Right hindlimb (tissue), 1 donor: ENCODE results near the gene ADCY1.

Experiments
- DNase-seq: peaks from one replicate; pipeline ENCODE4 v3.0.0-alpha.2; 2018

ADCY1 gene

DNA sequence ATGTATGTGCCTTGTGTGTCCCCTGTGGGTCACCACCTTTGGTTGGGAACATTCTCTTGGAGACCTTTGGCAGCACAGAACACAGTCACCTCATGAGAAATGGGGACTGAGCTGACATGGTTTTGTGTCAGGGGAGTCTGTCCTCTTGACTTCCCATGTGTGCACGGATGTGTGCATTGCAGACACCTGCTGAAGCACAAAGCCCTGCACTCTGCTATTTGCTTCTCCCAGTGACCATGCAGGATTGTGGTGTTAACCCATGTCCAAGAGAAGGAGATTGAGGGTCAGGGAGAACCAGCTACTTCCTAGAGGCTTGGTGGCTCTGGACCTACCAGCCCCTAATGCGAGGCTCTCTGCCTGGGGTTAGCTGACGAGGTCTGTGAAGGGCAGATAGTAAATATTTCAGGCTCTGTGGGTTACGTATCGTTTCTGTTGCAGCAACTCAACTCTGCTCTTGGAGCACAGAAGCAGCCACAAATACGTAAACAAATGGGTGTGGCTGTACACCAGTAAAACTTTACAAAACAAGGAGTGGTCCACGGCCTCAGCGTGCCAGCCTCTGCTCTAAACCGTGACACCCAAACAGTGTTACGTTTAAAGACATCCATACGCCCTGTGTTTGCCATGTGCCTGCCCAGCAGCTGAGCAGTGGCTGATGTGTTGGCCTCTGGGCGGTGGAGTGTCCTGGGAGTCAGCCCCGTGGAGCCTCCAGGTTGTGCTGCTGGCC lies 51.7 kb downstream of the ADCY1 start:
- no peak for DNase-seq

DNA sequence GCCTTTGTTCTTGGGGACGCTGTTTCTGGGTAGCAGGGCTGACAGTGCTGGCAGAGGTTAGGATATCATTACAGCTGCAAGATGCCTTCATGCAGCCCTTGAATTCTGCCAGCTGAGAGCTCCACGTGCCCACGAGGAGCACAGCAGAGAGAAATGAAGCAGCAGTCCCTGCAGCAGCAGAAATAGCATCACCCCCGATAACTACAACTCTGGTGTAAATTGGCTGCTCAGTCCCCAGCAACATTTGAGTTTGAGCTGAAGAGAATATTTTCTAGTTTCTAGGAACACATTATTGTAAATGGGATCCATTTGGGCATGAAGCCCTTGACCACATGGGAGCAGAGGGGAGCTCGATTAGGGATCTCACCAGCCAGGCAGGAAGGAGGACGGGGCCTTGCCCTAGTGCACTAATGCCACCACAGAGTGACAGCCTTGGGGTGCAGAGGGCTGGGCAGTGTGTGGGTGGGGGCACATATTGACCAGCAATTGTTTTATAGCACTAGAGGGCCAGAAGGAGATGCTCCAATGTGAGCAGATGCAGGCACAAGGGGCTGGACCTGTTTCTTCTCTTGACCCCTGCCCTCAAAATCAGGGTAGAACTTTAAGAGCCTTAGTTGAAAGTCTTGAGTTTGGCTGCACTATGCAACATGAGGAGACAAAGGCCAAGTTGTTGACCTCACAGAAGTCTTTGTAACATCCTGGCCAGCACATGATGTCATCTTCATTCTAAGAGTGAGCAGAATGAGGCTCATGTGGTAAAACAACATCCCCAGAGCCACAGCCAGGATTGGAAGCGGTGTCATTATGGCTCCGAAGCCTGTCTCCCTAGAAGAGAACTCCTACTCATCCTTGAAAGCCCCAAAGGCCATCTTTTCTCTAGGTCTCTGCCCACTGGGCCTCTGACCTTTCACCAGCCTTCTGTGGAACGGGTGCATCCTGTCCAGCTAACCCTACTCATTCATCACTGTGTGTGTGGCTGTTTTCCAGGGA lies 52.6 kb downstream of the ADCY1 start:
- DNase-seq, result no peak

DNA sequence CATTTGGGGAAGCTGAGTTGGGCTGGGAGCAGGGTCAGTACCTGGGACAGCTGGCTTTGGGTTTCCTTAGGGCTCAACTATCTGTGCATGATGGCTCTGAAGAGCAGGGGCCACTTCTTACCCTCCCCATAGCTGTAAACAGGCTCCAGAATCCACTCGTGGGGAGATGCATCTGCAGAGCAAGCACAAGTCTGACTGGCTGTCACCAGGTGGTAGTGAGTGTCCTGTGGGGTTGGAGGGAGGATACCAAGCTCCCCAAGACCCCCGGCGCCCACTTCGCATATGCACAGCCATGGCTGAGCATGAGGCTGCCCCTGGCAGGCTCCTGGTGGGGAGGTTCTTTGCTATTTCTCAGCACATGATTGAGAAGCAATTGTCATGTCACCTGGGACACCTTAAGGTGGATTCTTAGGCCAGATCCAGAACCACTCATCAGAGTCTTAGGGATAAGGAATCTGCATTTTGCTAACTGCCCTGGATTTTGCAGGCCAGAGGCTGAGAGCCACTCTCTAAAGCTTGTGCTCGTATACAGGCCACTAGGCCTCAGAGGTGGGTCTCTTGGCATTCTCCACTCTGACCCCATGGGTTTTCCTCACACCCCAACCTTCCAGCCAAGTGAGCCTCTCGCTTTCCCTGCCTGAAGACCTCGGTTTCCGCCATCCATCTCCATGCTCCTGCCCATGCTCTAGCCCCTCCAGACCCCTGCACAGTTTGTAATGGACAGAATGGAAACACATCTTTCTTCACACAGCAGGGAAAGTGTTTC lies 53.7 kb downstream of the ADCY1 start:
- DNase-seq, result no peak

DNA sequence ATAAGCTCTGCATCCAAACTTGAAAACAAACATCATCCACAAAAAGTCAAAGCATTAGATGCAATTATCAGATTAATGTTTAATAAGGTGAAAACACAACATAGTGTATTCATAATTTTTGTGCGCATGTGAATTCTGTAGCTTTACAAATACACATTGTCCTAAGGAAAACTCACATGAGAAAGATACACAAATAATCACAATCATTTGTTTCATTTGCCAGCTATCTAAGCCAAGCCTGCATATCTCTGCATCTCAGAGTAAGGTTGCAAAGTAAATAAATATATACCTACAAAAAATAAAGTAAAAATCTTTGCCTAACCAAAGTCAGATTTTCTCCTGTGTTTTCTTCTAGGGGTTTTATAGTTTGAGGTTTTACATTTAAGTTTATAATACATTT lies 57.4 kb downstream of the ADCY1 start:
- no peak for DNase-seq

DNA sequence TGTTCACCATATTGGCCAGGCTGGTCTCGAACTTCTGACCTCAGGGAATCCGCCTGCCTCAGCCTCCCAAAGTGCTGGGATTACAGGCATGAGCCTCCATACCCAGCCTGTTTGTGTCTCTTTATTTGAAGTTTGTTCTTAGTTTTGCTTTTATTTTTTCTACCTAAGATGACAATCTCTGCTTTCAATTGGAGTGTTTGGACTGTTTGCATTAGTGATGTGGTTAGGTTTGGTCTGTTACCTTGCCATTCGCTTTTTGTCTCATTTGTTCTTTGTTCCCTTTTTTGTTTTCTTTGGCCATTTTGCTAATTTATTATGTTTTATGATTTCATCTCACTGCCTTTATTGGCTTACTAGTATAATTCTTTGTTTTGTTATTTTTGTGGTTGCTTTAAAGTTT lies 62.6 kb downstream of the ADCY1 start:
- no peak for DNase-seq

DNA sequence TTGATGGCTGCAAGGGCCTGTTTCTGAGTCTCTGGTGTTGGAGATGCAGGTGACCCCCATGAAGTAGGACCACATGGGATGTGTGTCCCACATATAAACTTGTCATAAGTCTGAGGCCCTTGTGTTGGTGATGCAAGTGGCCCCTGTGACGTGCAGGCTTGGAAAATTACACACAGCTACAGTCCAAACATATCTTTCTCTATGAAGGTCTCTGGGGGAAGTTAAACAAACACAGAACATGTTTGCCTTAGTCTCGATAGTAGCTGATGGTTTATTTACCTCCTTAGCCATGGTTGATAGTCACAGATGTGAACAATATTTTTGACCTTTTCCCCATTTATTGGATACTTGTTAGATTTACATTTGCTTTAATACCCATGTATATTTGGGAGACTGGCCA lies 64.7 kb downstream of the ADCY1 start:
- no peak for DNase-seq

DNA sequence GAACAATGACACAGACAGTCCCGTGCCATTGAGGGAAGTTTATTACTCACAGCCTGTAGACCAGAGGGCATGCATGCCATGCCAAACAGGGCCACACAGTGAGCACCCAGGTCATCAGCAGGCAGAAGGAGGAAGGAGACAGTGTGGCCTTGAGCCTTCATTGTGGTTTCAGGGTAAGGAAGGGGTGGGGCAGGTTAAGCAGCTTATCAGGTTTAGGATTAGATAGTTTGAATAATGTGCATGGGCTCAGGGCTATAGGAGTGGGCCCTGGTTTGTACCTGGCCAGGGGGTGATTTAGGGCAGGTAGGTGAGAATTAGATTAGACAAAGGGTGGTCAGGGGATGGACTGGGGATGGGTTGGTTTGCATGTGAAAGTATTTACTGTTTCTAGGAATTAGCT lies 67.9 kb downstream of the ADCY1 start:
- DNase-seq, result no peak

DNA sequence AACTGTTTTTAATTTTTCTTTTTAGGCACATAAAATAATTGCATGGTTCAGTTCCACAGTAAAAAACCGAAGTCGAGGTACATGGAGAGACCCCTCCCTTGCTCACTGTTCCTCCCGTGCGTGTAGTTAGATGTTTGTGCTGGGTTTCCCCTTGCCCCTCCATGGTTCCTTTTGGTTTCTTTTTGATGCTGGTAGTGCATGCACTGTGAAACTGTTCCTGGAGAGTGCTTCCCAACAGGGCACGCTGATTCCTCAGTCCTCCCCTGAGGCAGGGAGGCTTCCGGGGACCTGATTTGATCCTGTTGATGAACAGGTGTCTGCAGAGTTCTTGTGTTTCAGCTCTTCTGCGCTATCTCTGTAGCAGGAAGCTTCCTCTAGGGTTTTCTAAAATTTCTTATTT lies 69.5 kb downstream of the ADCY1 start:
- no peak for DNase-seq

DNA sequence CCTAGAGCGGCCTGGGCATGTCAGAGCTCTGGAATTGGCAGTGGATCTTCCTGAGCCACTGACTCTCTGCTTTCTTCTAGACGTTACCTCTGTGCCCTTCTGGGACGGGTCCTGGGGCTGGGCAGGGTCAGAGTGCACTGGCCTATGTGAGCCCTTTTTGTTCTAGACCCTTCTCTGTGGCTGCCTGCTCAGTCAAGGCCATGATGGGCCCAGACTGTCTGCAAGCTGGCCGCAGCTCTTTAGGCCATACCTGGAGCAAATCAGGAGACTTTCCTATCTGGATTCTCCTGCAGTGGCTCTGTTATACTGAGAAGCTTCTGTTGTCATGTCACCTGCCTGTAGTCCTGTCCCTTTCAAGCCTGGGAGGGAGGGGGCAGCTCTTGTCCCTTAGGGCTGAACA lies 70.1 kb downstream of the ADCY1 start:
- DNase-seq, result no peak

DNA sequence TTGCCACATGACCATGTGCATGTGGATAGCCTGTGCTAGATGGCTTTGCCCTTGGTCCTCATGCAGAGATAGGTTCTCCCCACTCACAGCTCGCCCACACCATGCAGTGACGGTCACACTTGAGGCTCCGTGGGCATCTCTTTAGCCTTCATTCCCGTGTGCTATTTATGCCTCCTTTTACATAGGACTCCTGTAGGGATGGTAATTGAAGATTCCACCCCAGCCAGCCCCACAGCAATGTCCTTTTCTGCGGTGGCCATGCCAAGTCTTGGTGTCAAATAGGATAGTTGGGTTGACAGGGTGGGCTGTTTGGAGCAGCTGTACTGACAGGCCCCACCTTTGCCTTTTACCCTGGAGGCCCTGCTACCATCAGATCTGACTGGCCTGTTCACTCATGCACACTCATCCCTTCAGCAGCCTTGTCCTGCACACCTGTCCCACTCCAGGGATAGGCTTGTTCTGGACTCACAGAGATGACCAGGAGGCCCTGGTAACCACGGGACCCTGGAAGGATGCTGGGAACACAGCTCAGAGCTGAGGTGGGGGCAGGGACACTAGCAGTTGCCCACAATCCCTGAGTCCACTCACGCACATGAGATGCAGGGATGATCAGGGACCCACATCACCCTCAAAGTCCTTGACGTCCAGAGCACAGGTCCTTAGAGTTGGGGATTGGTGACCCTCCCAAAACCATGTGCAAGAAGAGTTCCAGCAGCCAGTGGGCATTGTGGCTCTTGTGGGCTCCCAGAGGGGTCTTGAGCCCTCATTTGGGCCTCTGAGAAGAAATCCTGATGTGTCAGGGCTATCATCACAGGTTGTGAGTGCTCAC lies 71.2 kb downstream of the ADCY1 start:
- DNase-seq, result no peak

DNA sequence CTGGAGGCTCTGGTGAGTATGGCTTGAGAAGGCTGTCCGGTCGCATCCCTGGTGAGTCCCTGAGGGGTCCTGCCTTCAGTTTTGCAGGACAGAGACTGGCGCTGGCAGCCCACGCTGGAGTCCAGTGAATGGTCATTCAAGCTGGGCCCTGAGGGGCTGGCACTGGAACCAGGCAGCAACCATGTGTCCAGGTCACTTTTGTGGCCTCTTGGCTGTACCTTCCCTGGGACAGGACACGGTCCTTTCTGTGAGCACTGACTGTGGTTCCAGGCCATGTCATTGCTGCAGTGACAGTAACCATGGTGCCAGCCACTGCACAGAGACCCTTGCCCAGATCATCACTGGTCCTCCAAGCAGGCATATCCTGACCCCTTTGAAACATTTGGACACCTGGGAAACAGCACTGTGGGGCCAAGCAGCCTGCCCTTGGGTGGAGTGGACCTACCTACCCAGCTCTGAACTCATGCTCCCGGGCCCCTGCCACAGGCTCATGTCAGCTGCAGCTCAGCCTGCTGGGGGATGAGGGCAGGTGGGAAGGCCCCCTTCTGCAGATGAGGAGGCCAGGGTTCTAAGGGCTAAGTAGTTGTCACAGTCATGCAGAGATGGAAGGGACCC lies 72.1 kb downstream of the ADCY1 start:
- DNase-seq, result no peak

DNA sequence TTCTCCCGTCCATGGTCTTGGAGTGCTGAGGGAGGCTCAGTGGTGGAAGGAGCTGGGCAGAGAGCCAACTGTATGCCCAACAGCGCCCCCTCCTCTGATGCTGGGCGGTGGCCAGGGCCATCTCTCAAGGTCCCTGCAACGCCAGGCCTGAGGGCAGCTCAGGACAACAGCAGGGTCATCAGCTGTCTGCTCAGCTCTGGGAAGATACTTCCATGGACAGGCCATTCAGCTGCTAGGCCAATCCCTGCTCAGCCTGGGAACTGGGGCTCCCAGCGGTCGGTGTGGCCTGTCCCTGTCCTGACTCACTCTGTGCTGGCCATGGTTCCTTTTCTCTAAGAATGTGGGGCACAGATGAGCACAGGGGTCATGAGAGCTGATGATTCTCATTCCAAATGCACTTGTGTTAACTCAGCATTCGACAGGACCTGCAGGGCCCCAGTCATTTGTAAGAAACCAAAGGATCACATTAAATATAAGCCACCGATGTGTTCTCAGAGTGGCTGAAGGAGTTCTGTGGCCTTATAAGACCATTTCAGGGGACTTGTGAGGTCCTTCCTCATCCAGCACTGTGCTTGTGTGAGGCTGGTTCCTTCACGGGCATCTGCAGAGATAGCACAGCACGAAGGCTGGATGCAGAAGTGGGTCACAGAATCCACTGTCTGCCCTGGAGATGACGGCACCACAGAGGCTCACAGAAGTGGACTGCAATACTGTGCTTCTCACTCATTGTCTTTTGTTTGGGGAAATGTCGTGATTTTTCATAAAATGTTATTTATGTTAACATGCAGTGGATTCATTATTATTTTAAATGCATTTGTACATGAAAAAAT lies 73.0 kb downstream of the ADCY1 start:
- DNase-seq, result no peak

DNA sequence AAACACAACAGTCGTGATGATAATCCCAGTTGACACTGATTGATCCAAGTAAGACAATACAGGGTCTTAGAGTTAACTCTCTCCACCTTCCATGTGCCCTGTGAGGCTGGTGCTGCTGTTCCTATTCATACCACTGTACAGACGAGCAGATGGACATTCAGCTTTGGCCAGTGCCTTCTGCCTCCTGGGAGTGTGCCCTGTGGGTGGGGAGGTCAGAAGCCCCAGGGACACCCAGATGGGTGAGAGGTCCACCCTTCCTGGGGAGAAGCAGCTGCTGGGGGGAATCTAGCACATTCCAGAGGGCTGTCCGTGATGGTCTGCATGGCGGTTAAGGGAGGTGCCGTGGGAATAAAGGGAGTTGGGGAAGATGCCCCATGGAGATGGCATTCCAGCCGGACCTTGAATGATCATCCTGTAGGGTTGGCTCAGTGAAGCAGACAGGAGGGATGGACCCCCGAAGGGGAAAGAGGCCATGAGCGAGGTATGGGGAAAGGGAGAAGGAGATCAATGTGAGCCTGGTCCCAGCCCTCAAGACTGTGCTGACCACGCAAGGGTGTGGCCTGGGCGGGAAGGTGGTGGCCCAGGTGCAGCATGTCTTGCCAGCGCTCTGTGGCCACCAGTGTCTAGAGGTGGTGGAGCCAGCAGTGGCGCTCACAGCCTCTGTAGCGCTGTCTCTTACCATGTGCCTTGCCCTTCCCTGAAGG lies 74.0 kb downstream of the ADCY1 start:
- DNase-seq, result no peak

DNA sequence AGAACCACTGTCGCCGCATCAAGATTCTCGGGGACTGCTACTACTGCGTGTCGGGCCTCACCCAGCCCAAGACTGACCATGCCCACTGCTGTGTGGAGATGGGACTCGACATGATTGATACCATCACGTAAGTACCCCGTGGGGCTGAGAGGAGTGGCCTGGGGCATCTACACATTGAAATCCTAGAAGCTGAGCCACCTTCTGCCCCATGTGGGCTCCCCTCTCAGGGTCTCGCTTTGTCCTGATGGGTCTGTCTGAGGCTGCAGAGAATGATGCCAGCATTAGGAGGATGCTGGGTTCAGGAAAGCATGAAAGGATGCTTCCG lies 74.5 kb downstream of the ADCY1 start:
- no peak for DNase-seq

DNA sequence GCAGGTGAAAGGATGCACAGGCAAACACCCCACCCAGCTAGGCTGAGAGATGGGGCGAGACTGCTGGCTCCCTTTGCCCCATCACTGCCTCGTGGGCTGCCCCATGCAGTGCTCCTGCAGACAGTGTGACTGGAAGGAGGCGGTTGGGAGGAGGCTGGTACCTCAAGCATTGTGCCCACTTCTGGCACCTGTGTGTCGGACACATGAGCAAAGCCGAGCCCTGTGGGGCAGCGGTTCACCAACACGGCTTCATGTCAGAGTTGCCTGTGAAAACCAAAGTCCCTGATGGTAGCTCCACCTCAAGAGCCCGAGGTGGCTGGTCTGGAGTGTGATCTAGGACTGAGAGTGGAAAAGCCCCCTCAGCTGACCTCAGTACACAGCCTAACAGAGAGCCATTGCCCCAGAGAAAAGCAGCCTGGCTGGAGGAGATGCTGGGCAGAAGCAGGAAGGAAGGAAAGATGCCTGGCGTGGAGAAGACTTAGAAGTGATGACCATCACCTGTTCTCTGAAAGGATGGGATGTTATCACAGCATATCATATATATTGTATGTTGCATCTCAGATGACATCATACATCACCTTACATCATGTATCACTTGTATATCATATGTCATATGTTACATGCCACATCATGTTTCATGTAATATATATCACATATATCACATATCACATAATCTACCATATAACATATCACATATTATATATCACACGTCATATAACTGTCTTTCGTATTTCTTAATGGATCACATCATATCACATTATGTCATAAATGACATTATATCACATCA lies 75.6 kb downstream of the ADCY1 start:
- no peak for DNase-seq

DNA sequence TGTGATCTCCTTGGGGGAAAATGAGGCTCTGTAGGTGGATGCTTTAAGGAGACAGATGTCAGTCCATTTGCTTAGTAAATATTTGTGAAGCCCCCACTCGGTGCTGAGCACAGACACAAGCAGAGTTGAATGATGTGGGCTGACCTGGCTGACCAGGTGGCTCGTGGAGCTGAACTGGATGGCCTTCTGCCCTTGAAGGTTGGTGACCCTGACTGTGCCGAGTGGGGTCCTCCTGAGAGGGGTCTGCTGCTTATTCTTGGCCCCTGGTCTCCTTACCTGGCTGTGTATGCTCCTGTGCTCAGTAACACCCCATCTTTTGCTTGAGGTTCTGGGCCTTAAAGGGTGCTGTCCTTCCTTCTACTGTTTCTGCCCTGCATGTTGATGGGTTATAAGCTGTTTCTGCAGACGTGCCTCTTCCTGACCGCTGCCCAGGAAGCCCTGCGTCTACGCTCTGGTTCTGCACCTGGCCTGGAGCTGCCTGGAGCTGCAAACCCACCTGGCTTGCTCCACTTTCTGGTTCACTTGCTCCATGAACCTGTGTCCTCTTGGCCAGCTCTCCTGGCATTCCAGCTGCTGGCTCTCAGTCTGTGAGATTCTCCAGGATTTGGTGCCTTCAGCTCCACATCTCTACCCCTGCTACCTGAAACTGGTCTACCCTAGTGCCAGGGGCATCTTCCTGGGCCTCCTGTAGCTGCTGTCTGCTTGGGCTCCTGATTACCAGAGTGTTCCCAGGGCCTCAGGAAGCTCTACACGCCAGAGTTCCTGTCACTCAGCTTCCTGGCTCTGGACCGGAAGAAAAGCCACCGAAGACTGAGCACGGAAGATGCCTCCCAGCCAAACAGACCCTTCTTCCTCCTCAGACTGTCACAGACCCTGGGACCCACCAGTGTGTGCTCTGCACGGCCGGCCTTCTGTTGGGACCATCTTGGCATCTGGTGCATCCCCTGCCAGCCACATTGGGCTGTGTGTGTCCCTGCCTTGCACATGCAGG lies 76.5 kb downstream of the ADCY1 start:
- no peak for DNase-seq

DNA sequence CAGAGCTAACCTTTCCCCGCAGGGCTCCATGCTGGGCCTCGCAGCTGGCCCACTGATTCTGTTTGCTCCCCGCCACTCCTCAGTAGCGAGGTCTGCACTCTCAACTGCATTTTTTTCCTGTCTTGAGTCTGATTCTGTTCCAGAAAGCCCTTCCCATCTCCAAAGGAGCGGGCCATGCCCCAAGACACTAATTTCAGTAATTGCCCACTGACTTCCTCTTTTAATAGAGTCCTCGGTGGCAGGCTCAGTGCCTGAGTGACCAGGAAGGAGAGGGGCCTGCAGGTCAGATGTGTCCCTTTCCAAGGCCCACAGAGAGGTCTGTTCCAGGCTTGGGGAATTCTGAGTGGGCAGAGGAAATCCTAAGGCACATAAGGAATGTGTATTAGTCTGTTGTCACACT lies 77.4 kb downstream of the ADCY1 start:
- no peak for DNase-seq

DNA sequence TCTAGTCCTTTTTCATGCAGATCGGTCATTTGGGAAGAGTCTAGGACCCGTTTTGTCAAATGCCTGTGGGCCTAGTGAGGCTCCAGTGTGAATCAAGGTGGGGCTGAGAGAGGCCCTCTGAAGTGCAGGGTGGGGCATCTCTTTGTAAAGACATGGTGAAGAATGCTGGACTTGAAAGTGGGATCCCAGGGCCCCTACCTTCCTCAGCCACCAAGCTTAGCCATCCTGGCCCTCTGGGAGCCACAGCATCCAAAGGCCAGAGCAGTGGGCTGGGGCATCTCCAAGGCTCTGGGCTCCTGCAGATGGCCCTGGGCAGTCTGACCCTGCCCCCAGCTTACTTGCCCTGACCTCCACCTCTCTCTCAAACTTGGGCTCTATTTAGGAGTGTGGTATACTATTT lies 78.5 kb downstream of the ADCY1 start:
- DNase-seq, result no peak
